HG03280 (cell line): ENCODE data around the gene RFFL.
"Not testable (repeated sequence)": the region's sequence is repeated elsewhere in the genome, so short reads cannot be mapped to it uniquely, and the experiment has no call there.

Experiments used
- ATAC-seq: cut with Tn5 transposase; IDR thresholded peaks from one replicate; pipeline ENCODE4 v1.9.1; 2021; ENCODE audit warnings: mild to moderate bottlenecking, moderate library complexity; ENCODE audit not compliant: unreplicated experiment

Gene RFFL

DNA sequence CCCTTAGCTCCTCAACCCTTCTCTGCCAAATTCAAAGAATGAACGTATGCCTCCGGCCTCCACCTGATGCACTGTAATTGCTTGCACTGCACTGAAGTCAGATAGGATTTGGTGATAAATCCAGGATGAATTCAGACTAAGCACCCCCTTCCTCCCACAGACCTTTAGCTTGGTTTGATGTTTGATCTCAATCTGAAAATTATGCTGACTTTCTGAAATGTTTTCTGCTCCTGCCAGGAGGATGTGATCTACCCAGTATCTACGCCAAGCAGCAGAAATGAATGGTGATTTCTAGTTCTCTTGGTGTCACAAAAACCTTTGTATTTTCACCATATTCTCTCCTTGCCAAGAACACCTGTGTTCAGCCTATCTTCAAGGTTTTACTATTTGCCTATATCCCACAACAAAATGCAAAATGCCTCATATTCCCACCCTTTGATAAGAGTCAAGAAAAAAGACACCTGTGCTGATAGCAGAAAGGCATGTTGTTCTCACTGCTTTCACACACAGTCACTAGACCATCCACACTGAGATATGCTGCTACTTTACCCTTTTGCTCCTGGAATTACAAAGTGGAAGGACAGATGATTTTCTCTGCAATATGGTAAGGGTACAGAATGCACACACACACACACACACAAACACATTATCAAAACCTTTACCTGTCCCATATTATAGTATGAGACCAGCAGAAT lies 14.7 kb downstream of the RFFL start:
- no peak for ATAC-seq

DNA sequence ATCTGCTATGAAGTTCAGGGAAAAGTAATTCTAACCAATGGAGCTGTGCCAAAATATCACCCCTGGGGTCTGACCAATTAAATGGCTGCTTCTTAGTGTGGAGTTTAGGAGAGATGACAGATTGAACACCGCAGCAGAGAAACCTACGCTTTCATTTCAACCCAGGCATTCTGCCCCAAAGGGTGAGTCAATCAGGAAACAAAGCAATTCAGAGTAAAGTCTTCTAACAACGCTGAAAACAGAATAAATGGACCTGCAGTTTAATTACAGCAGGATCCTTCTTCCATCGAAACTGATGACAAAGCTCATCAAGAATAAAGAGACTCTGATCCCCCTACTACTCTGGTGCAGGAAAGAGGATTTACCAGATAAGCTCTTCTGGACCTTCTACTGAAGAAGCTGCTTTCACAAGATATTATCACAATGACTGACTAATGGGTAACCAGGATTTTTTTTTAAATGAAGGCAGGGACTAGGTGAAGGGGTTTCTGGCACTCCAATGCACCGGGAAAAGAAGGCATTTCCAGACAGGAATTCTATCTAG lies 16.7 kb downstream of the RFFL start:
- no peak for ATAC-seq

DNA sequence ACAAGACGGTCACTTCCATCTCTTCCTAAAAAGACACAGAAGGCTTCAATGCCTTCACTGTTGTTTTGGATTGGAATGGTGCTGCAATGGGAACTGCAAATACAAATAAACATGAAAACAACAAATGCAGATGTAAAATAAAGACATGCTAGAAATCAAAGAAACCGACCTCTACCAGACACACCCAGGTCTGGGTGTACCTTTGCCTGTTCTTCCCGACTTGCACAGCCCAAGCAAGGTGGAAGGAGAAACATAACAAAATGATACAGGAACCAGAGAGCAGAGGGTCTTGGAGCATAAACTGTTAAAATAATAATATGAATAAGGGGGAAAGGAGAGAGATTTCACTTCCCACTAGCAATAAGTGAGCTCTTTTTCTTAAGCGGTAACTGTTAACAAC lies 17.3 kb downstream of the RFFL start:
- ATAC-seq = no peak

DNA sequence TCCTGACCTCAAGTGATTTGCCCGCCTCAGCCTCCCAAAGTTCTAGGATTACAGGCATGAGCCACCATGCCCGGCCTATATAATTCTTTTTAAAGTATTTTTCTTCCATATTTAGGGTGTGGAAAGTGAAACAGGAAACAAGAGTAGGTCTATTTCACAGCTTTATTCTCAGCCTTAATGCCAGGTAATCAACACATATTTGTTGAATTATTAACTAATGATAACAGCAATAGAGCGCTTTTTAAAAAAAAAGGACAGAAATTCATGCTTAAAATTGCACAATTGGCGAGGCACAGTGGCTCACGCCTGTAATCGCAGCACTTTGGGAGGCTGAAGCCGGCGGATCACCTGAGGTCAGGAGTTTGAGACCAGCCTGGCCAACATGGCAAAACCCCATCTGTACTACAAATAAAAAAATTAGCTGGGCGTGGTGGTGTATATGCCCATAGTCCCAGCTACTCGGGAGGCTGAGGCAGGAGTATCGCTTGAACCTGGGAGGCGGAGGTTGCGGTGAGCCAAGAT lies 18.0 kb downstream of the RFFL start:
- ATAC-seq = not testable (repeated sequence)

DNA sequence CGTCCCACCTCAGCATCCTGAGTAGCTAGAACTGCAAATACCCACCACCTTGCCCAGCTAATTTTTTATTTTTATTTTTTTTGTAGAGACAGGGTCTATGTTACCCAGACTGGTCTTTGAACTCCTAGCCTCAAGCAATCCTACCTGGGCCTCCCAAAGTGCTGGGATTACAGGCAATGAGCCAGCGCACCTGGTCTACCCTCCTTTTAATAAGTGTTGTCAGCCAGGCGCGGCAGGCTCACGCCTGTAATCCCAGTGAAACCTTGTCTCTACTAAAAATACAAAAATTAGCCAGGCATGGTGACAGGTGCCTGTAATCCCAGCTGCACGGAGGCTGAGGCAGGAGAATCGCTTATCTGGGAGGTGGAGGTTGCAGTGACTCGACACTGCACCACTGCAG lies 19.3 kb downstream of the RFFL start:
- no peak for ATAC-seq

DNA sequence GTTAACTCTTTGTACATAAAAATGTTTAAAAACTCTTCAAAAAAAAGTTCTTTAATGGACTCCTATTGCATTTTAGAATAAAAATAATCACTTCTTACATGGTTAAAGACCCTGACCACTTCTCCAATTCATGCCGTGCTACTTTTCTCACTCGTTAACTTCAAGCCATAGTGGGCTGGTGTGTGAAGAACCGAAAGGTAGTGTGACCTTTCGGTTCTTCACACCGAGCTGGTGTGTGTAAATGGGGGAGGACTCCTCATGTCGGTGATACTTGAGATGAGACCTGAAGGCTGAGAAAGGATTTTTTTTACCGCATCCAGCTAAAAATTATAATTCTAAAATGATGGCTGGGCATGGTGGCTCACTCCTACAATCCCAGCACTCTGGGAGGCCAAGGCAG lies 22.1 kb downstream of the RFFL start:
- ATAC-seq = no peak

DNA sequence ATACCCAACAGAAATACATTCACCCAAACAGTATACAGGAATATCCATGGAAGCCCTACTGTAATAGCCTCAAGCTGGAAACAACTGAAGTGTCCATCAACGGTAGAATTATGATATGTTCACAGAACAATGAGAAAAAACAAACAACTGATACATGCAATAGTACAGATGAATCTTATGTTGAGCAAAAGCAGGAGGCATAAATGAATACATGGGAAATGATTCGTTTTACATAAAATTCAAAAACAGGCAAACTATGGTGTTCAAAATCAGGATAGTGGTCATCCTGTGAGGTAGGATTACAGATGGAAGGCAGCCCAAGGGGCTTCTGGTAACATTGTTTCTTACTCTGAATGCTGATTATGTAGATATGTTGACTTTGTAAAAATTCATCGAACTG lies 25.1 kb downstream of the RFFL start:
- ATAC-seq = no peak

DNA sequence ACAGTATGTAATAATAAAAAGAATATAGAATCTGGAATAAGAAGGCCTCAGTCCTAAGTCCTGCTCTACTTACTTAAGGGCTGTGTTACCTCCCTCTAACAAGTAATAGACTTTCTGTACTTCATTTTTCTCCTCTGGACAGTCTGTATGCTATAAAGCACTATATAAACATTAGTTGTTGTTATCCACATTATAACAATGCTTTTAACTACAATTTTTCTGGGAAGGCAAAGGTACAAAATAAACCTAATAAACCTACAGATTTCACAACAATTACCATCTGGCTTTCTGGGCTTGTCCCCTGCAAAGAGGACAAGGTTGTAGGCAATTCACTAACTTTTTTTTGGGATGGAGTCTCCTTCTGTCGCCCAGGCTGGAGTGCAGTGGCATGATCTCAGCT lies 32.7 kb downstream of the RFFL start:
- ATAC-seq = no peak

DNA sequence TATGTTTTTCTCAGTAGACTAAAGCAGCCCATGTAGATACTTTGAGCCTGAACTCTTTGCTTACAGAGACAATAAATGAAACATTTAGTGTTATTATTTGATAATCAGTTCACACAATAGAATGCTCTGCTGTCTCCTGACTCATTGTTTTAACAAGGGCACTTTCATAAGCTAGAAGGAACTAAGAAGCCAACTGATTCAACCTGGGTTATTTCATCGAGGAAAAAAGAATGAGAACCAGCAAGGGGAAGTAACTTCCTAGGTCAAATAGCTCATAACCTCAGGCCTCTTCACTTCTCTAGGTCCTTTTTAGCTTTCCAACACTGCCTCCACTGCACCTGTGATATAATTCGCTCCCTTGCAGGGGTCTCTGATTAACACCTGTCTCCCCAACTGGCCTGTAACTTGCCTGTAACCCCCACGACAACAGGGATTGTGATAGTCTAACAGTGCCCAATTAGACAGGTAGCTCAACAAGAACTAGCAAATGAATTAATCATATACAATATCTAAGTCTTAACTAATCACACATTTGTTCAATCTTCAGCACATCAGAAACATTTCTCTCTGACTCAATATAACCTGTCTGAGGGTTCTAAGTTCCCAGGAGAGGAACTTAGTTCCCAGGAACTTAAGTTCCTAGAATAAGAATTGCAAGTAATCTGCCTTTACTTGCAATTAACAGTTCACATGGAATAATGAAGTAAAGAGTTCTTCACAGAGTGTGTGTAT lies 34.8 kb downstream of the RFFL start:
- no peak for ATAC-seq

DNA sequence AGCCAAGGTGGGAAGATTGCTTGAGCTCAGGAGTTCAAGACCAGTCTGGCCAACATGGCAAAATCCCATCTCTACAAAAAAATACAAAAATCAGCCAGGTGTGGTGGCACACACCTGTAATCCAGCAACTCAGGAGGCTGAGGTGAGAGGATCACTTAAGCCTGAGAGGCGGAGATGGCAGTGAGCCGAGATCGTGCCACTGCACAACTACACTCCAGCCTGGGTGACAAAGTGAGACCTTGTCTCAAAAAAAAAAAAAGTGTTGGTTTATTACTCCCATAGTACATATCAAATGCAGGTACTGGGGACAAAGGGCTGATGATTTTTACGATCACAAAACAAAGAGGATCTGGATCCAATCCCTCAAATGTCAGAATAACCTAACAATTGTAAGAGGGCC lies 35.4 kb downstream of the RFFL start:
- ATAC-seq = not testable (repeated sequence)

DNA sequence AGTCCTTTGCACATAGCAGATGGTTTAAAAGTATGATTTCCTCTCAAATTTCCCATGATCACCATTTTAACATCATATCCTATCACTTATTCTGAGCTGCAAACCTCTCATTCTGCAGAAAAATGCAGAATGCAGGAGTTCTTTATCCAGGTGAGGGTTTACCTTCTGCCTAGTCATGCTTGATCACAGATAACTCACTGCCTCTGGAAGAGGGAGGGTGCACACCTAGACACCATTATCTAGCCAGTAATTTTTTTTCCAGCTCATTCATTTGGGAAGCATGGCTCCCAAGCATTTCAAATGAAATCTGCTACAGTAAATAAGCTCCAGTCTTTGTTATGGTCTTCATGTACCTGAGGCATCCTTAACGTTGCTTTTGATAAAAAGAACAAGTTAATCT lies 38.0 kb downstream of the RFFL start:
- no peak for ATAC-seq

DNA sequence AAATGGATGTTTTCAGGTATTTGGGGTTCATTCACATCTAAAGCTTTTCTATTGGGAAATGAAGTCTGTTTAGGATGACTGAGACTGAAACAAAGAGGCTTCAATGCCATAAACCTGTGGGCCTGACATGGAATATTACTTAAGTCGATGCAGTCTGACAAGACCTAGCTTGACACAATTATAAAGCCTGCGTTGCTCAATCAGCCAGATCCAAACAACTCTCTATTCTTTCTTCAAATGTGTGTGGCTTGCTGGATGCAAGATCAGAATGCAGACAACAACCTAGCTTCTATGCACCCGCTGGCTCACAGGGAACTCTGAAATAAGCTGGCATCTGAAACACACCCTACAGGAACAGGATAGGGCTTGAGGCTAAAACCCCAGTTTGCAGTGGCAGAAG lies 40.0 kb downstream of the RFFL start:
- ATAC-seq = no peak

DNA sequence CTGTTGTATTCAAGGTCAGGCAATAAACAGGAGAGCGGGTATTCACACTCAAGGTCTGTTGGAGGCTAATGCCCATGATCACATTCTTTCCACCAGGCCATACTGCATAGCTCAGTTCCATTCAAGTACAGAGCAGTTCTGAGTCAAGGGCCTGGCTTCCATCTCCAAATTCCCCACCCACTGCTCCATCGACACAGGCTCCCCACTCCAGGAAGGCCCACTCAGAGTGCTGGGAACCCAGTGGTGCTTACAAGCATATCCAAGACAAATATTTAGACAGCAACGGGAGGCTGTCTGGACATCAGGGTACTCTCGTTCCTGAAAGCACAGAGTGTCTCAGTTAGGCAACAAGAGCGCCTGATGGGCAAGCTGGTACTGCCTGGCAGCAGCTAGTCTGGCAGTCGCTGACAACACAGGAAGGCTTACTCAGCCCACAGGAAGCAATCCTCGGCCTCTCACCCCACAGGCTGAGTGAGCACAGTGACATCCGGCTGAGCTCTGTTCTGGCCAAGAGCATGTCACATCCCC lies 40.9 kb downstream of the RFFL start:
- ATAC-seq = no peak

DNA sequence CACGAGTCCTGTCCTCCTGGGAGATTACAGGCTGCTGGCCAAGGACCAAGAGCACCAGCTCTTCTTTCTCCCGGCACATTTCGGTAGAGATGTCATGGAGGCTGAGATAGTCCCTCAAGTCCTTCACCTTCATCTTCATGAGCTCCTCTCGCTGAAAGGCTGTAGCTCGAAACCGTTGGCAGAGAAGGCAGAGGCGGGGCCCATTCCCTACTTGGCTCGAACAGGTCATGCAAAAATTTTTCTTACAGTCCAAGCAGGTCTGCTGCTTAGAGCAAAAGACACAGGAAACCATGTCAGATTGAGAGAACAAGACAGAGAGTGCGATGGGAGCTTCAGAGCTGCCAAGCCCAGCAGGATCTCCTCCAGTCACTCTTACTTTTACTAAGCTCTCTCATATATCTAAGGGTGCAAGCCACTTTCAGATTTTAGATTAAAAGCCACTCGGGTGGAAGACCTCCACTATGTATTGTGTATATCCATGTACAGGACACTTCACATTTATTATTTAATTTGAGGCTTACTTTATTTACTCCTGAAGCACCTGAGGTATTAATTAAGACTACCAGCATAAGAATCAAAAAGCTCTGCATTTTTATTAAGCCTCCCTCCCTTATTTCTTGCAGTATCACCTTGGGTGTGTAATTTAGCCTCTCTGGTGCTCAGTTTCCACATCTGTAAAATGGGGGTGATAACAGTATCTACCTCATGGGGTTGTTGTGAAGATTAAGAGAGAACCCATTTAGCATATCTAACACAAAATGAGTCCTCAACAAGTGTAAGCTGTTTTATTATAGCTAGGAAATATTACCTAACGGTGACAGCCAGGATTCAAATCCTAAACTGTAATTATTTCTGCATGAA lies 41.8 kb downstream of the RFFL start:
- ATAC-seq = no peak

DNA sequence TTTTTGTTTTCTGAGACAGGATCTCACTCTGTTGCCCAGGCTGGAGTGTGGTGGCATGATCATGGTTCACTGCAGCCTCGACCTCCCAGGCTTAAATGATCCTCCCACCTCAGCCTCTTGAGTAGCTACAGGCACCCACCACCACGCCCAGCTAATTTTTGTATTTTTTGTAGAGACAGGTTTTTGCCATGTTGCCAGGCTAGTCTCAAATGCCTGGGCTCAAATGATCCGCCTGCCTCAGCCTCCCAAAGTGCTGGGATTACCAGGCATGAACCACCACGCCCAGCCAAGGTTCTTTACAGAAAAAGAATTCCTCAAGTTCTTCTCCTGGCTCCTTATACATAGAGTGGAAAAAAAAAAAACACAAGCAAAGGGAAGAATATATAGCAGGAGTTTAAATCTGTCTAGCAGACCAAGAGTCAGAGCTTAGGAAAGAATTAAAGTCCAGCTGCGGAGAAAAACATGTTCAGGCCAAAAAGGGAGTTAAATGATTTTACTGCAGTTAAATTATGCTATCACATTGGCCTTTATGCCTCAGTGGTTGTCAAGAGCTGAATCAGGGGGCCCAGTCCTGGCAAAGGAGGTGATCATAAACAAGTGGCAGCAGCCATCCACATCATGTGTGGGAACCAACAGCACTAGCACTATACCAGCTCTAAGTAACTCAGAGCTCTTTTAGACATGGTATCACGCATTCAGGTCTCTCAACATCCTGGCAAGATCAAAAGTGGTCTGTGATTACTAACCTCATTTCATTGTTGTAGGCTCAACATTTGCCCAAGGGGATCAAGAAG lies 43.9 kb downstream of the RFFL start:
- no peak for ATAC-seq

DNA sequence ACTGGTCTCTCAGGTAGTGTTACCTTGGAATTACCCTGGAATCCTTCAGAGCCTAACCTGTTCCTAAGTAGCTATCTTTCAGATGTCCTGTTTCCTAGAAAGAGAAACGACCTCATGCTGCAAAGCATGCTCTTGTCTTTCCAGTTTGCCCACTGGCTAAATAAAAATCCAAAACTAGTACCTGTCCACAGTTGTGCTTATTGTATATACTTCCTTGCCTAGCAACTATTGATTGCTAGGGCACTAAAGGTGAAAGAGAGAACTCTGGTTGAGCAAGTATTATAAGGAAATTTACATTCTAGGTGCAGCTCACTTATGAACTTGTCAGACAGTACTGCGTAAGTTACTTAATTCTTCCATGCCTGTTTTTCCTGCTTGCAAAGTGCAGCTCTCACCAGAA lies 44.7 kb downstream of the RFFL start:
- no peak for ATAC-seq

DNA sequence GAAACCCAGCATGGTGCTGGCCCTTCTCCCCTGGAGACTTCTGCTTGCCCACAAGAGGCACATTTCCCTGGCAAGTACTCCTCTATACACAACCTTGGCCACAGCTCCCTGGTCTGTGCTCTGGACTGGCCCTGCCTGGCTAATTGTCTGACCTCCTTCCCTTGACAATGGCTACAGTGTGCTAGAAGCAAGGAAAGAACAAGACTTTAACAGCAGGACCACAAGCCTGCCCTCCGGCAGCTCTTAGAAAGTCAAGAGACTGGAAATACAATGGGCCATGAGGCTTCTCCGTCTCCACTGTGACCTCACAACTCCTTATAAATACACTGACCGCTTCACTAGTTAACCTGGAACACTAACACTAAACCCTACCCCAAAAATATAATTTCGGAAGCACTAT lies 46.5 kb downstream of the RFFL start:
- ATAC-seq = no peak

DNA sequence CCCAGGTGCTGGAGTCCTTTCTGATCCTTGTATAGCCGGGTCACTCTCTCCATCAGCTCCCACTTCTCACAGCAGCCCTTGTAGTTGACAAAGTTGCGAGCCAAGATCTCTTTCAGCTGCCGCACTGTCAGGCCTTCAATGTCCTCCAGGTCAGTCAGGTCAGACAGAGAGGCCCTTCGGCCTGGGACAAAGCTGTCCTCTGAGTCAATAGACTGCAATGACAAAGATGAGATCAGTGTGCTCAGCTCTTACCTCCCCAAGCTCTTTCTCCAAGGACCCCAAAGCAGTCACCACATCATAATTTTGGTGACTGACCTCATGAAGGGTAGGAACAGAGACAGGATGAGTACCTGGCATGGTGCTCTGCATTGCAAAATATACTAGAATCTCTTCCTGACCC lies 47.1 kb downstream of the RFFL start:
- no peak for ATAC-seq

DNA sequence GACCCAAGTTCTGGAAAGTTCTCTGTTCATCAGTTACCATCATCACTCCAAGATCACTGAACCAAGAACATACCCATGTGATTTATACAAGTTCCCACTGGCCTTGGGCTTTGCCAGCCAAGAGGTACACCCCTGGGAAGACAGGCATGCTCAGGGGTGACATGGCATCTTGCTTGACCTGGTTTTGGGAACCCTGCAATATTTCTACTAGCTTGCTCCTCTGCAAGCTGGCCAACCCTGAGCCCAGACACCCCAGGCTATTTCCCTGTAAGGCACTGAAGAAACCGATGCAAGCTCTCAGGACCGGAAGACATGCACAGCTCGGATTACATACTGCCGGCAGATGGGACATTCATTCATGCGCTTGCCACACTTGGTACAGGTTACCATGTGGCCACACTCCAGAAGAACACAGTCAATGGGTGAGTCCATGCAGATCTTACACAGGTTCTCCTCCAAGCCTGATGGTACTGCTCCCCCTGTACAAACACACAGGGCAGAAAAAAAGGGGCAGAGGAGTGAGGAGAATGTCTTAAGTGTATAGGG lies 51.8 kb downstream of the RFFL start:
- no peak for ATAC-seq

DNA sequence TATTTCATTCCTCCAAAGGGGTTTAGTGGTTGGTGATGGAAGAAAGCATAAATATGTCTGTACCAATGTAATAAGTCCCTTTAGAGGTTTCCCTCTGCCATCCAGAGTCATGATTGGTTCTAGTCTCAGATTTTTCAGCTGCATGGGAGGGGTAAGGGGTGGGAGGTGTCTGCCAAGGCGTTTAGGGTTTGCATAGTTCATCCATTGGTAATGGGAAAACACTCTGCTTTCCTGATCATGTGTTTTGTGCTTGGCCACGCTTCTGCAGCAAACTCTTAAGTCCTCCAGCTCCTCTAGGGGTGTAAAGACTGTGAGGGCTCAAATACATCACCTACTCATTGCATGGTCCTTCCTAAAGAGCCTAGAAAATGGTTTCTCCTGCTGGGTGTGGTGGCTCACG lies 53.4 kb downstream of the RFFL start:
- no peak for ATAC-seq
